GM23248 (cell line): Measurements from ENCODE around the gene CPM. TPM values are rescaled to one million over a fixed set of nuclear protein-coding genes. Genes with fewer than 3 reads are reported as not detected.
"Not testable (repeated sequence)": the region's sequence is repeated elsewhere in the genome, so short reads cannot be mapped to it uniquely, and the experiment has no call there.

Experiments used
- DNase-seq: peaks from one replicate; pipeline ENCODE4 v3.0.0-alpha.2; 2015
- H2AFZ ChIP-seq: fragments of 200-600 bp; sonication (generic); 2 replicates; pipeline ENCODE4 v1.6.1; 2016; ENCODE audit warnings: antibody characterized with exemption
- H3F3A ChIP-seq: fragments of 200-600 bp; sonication (generic); 2 replicates; pipeline ENCODE4 v1.6.1; 2016; ENCODE audit warnings: mild to moderate bottlenecking, antibody characterized with exemption, mixed run types; ENCODE audit not compliant: insufficient read depth
- H3K27ac ChIP-seq: fragments of 200-600 bp; sonication (generic); 2 replicates; pipeline ENCODE4 v1.5.1; 2016; ENCODE audit warnings: mild to moderate bottlenecking
- H3K27me3 ChIP-seq: fragments of 200-600 bp; sonication (generic); replicated peaks from 2 replicates; pipeline ENCODE4 v1.6.1; 2016; ENCODE audit warnings: mild to moderate bottlenecking; ENCODE audit not compliant: insufficient read depth
- H3K36me3 ChIP-seq: fragments of 200-600 bp; sonication (generic); 2 replicates; pipeline ENCODE4 v1.6.1; 2016; ENCODE audit warnings: low read depth, mild to moderate bottlenecking
- H3K4me1 ChIP-seq: fragments of 200-600 bp; sonication (generic); 2 replicates; pipeline ENCODE4 v1.6.1; 2016; ENCODE audit warnings: mild to moderate bottlenecking; ENCODE audit not compliant: insufficient read depth
- H3K4me2 ChIP-seq: fragments of 200-600 bp; sonication (generic); one replicate; pipeline ENCODE4 v1.6.1; 2016; ENCODE audit warnings: mild to moderate bottlenecking; ENCODE audit not compliant: unreplicated experiment
- H3K4me3 ChIP-seq: fragments of 200-600 bp; sonication (generic); 2 replicates; pipeline ENCODE4 v1.5.1; 2016; ENCODE audit warnings: mild to moderate bottlenecking
- H3K79me2 ChIP-seq: fragments of 200-600 bp; sonication (generic); 2 replicates; pipeline ENCODE4 v1.6.1; 2016; ENCODE audit warnings: mild to moderate bottlenecking; ENCODE audit not compliant: insufficient read depth
- H3K9ac ChIP-seq: fragments of 200-600 bp; sonication (generic); 2 replicates; pipeline ENCODE4 v1.6.1; 2016; ENCODE audit warnings: mild to moderate bottlenecking
- H3K9me2 ChIP-seq: fragments of 200-600 bp; sonication (generic); 2 replicates; pipeline ENCODE4 v1.6.1; 2016; ENCODE audit warnings: mixed run types, mild to moderate bottlenecking, moderate library complexity; ENCODE audit not compliant: insufficient read depth
- H3K9me3 ChIP-seq: fragments of 200-600 bp; sonication (generic); one replicate; pipeline ENCODE4 v1.6.1; 2017; ENCODE audit warnings: low read depth
- H4K20me1 ChIP-seq: fragments of 200-600 bp; sonication (generic); 2 replicates; pipeline ENCODE4 v1.6.0; 2016; ENCODE audit not compliant: insufficient read depth
- EZH2 ChIP-seq: fragments of 200-600 bp; sonication (generic); IDR thresholded peaks from 2 replicates; pipeline ENCODE4 v1.6.1; 2018; ENCODE audit warnings: antibody characterized with exemption, mild to moderate bottlenecking; ENCODE audit not compliant: insufficient read depth, poor library complexity, severe bottlenecking
- EZH2phosphoT487 ChIP-seq: fragments of 200-600 bp; sonication (generic); IDR thresholded peaks from 2 replicates; pipeline ENCODE4 v1.6.1; 2018; ENCODE audit warnings: antibody characterized with exemption, moderate library complexity, mild to moderate bottlenecking, low read depth; ENCODE audit not compliant: insufficient read depth
- WGBS, 2 experiments: methylation state at CpG; one replicate each; pipeline ENCODE4 v1.1.6; 2015 to 2017; ENCODE audit warnings: low lambda C conversion rate in 2 of 2, low coverage in 1 of 2; ENCODE audit errors: missing lambda C conversion rate in 2 of 2; 5-methylcytosine and 5-hydroxymethylcytosine counted together
- in situ Hi-C: fragments of 300-500 bp; cut with MboI; formaldehyde crosslinking; loops from 2 replicates; pipeline ENCODE4 v1.15.0; 2020
- polyA plus RNA-seq: library from polyadenylated mRNA; unstranded; fragments of >200 nt; fragmentation: Nextera tagmentation; extraction: Ambion mirVana; gene quantifications from 2 replicates; pipeline ENCODE4 v1.2.1, GENCODE V29; 2016
- total RNA-seq: library from RNA; depleted of rRNA; stranded (reverse); fragments of >200 nt; shearing (Covaris generic); gene quantifications from 2 replicates; pipeline ENCODE4 v1.2.3, GENCODE V29; 2014

Gene CPM
- total and polyA plus RNA-seq, 2 experiments from 2014 or later = 13.7 to 22.5 TPM

- 87 to 94% methylated on average over 6 of the region's 6 CpGs for WGBS, 2 experiments
- Histone ChIP-seq H3F3A (peaks cover 82% of the 10 kb centered on the region), H2AFZ (no peak overlapping the region), H4K20me1 (0 out of 2 replicates have a peak, but pooled peaks cover 11% of the 10 kb centered on the region), H3K9ac (no peak overlapping the region), H3K4me3 (no peak overlapping the region), H3K4me1 (peaks cover 7% of the 10 kb centered on the region; the same call in 1 of the 2 replicates), H3K79me2 (peaks cover 98% of the 10 kb centered on the region), H3K9me2 (no peaks in the 10 kb centered on the region), H3K27me3 (no peaks in the 10 kb centered on the region), H3K4me2 (no peak overlapping the region), H3K27ac (peak overlapping the region; percentile 17; the same call in 1 of the 2 replicates), H3K36me3 (peaks cover 92% of the 10 kb centered on the region), H3K9me3 (no peaks in the 10 kb centered on the region)
- no peak for DNase-seq
- in situ Hi-C loops = no loop called here
- no peak for TF ChIP-seq EZH2
- no peak for TF ChIP-seq EZH2phosphoT487
Measured at GRCh38 chr12:68821357-68822188, 111.4 kb downstream of the CPM start.

- Histone ChIP-seq H3K79me2 (peaks cover 99% of the 10 kb centered on the region), H3F3A (peaks cover 74% of the 10 kb centered on the region), H3K36me3 (peaks cover 91% of the 10 kb centered on the region), H3K4me1 (peaks cover 15% of the 10 kb centered on the region), H4K20me1 (0 out of 2 replicates have a peak, but pooled peaks cover 18% of the 10 kb centered on the region)
- H3K4me2 ChIP-seq, H3K27ac ChIP-seq, in situ Hi-C loops, H3K27me3 ChIP-seq, H3K4me3 ChIP-seq, DNase-seq, H3K9me3 ChIP-seq, H2AFZ ChIP-seq, H3K9ac ChIP-seq, H3K9me2 ChIP-seq: not testable (repeated sequence)
- WGBS, 2 experiments = 98% methylated on average over 13 of the region's 13 CpGs
Measured at GRCh38 chr12:68819481-68819880, 113.5 kb downstream of the CPM start.

DNA sequence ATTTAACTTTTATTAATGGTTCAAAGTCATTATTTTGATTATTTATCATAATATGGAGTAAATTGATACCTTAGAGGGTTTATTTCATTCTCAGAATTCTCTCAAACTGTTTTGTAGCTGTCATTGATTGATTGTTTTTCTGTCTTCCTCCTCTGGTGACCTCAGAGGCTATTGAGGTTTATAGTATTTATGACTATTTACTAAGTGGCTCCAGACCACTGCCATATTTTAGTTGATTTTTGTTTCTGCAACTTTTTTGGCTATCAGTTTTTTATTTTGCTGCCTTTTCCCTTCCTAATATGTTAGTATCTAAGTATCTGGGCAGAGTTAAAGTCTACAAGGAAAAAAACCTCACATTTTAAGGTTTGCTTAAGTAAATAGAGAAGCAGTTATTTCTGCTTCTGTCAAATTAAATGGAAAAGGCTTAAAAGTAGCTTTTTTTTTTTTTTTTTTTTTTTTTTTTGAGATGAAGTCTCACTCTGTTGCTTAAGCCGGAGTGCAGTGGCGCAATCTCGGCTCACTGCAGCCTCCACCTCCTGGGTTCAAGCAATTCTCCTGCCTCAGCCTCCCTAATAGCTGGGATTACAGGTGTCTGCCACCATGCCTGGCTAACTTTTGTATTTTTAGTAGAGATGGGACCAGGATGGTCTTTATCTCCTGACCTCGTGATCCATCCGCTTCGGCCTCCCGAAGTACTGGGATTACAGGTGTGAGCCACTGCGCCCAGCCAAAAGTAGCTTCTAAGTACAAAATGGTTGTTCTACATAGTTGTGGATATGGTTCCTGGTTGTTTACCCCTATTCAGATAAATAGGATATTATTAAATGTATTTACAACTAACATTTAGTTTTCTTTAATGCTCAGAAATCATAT is 116.8 kb downstream of the CPM start:
- Histone ChIP-seq H3K27me3 (no peaks in the 10 kb centered on the region), H3K4me3 (no peak overlapping the region), H3K36me3 (peaks cover 90% of the 10 kb centered on the region), H4K20me1 (peaks cover 30% of the 10 kb centered on the region; the same call in 1 of the 2 replicates), H3K4me1 (peaks cover 34% of the 10 kb centered on the region), H2AFZ (no peak overlapping the region), H3K9me3 (no peaks in the 10 kb centered on the region), H3K9me2 (no peaks in the 10 kb centered on the region), H3K9ac (no peak overlapping the region), H3K79me2 (peaks cover 99% of the 10 kb centered on the region), H3K4me2 (no peak overlapping the region), H3F3A (peaks cover 70% of the 10 kb centered on the region), H3K27ac (no peak overlapping the region)
- in situ Hi-C loops = no loop called here
- TF ChIP-seq EZH2 (no peak), EZH2phosphoT487 (no peak)
- WGBS, 2 experiments = 96 to 100% methylated on average over 8 of the region's 8 CpGs
- DNase-seq = no peak

DNA sequence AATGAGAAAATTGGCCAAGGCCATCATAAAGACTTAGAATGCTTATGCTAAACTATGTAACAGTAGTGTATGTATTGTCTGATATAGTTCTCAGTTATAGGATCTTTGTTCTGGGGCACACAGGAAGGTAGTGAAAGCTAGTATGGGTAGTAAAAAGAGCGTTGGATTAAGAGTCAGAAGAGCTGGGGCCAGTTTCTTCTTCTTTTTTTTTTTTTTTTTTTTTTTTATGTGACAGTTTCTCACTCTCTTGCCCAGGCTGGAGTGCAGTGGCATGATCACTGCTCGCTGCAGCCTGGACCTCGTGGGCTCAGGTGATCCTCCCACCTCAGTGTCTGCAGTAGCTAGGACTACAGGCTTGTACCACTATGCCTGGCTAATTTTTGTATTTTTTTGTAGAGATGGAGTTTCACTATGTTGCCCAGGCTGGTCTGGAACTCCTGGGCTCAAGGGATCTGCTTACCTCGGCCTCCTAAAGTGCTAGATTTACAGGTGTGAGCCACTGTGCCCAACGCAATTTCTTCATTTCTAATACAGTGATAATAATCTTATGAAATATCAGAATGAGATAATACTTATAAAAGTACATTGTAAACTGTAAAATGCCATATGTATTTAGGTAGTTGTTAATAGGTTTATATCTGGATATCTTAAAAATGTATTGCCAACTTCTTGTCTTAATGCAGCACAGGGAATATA is 117.6 kb downstream of the CPM start:
- DNase-seq = no peak
- H3F3A ChIP-seq = peaks cover 70% of the 10 kb centered on the region
- peaks cover 38% of the 10 kb centered on the region for H3K4me1 ChIP-seq
- H3K36me3 ChIP-seq = peaks cover 90% of the 10 kb centered on the region
- H3K9me2 ChIP-seq = no peaks in the 10 kb centered on the region
- TF ChIP-seq EZH2 (no peak), EZH2phosphoT487 (no peak)
- in situ Hi-C loops = no loop called here
- H3K27ac ChIP-seq = no peak overlapping the region
- no peak overlapping the region for H3K4me2 ChIP-seq
- WGBS, 2 experiments = 77 to 81% methylated on average over 5 of the region's 5 CpGs
- H3K9me3 ChIP-seq = no peaks in the 10 kb centered on the region
- H4K20me1 ChIP-seq = peaks cover 27% of the 10 kb centered on the region; the same call in 1 of the 2 replicates
- H3K4me3 ChIP-seq = no peak overlapping the region
- no peaks in the 10 kb centered on the region for H3K27me3 ChIP-seq
- no peak overlapping the region for H3K9ac ChIP-seq
- no peak overlapping the region for H2AFZ ChIP-seq
- peaks cover 99% of the 10 kb centered on the region for H3K79me2 ChIP-seq
